IPS DF 4.7 (cell line): ENCODE results near the gene MAGEA3.
"Not testable (repeated sequence)": the region's sequence is repeated elsewhere in the genome, so short reads cannot be mapped to it uniquely, and the experiment has no call there.

Experiments used
- DNase-seq: peaks from one replicate; pipeline ENCODE4 v3.0.0-alpha.2; 2013; ENCODE audit warnings: low spot score; ENCODE audit errors: extremely low read depth

MAGEA3 gene

GRCh38 chrX:152697952-152698931 lies at the start of gene MAGEA3:
TSS of gene MAGEA3 (plus strand) at chrX:152698794. CDS start at chrX:152700833, 2,039 bp downstream.
- DNase-seq = not testable (repeated sequence)

GRCh38 chrX:152652060-152652459 lies 46.5 kb upstream of the MAGEA3 start:
- DNase-seq = no peak

- no peak for DNase-seq
Measured at GRCh38 chrX:152652467-152652866, 46.1 kb upstream of the MAGEA3 start.

GRCh38 chrX:152656087-152656486 lies 42.5 kb upstream of the MAGEA3 start:
- no peak for DNase-seq

GRCh38 chrX:152656890-152657289 lies 41.7 kb upstream of the MAGEA3 start:
- no peak for DNase-seq

- DNase-seq = no peak
Measured at GRCh38 chrX:152658302-152658701, 40.3 kb upstream of the MAGEA3 start.

GRCh38 chrX:152663086-152663485 lies 35.5 kb upstream of the MAGEA3 start:
- no peak for DNase-seq

GRCh38 chrX:152674135-152674534 lies 24.5 kb upstream of the MAGEA3 start:
- no peak for DNase-seq

- not testable (repeated sequence) for DNase-seq
Measured at GRCh38 chrX:152674652-152675051, 23.9 kb upstream of the MAGEA3 start.

GRCh38 chrX:152681012-152681411 lies 17.6 kb upstream of the MAGEA3 start:
- not testable (repeated sequence) for DNase-seq

GRCh38 chrX:152700390-152700789 lies 1.8 kb downstream of the MAGEA3 start:
- not testable (repeated sequence) for DNase-seq

GRCh38 chrX:152706500-152706899 lies 7.9 kb downstream of the MAGEA3 start:
- not testable (repeated sequence) for DNase-seq

GRCh38 chrX:152709173-152709572 lies 10.6 kb downstream of the MAGEA3 start, which contains the start of gene CSAG2:
TSS of gene CSAG2 (minus strand) at chrX:152709273. CDS start at chrX:152709112, 161 bp downstream.
- DNase-seq = not testable (repeated sequence)

GRCh38 chrX:152713195-152713594 lies 14.6 kb downstream of the MAGEA3 start:
- DNase-seq = not testable (repeated sequence)

GRCh38 chrX:152713815-152714787 lies 15.5 kb downstream of the MAGEA3 start, which contains the start of gene MAGEA2B:
TSS of gene MAGEA2B (plus strand) at chrX:152714628. CDS start at chrX:152717107, 2,479 bp downstream.
- not testable (repeated sequence) for DNase-seq

- no peak for DNase-seq
Measured at GRCh38 chrX:152725409-152725808, 26.8 kb downstream of the MAGEA3 start.

- no peak for DNase-seq
Measured at GRCh38 chrX:152733261-152733975, 34.8 kb downstream of the MAGEA3 start, which contains the start of the genes CSAG1 and MAGEA12. TSS of gene CSAG1 (minus strand) at chrX:152733721. CDS start at chrX:152732460, 1,261 bp downstream. TSS of gene MAGEA12 (plus strand) at chrX:152733757. CDS start at chrX:152736162, 2,405 bp downstream.

- DNase-seq = not testable (repeated sequence)
Measured at GRCh38 chrX:152734143-152734858, 35.7 kb downstream of the MAGEA3 start.

GRCh38 chrX:152735101-152735500 lies 36.5 kb downstream of the MAGEA3 start:
- DNase-seq = no peak
